A549 (cell line): ENCODE results near the gene MLC1.

Experiments used
- BHLHE40 ChIP-seq: IDR thresholded peaks from 2 replicates; pipeline ENCODE4 v1.6.1; 2012; ENCODE audit warnings: low read depth, low read length, inconsistent platforms
- CEBPB ChIP-seq, 2 experiments: fragments of >200 bp in 1 of 2; sonication (Bioruptor Twin) in 1 of 2; formaldehyde crosslinking in 1 of 2; IDR thresholded peaks; 2 replicates each; pipeline ENCODE4 v1.6.1; 2012 to 2016
- EP300 ChIP-seq, 2 experiments: fragments of >200 bp; sonication (Bioruptor Twin); formaldehyde crosslinking; IDR thresholded peaks; 2 replicates in 1 of 2; 3 replicates in 1 of 2; pipeline ENCODE4 v1.6.1; 2016 to 2017
- FOSB ChIP-seq: fragments of 250-450 bp; sonication (Bioruptor Pico); IDR thresholded peaks from 2 replicates; pipeline ENCODE4 v1.5.0; 2020; ENCODE audit warnings: mild to moderate bottlenecking, moderate library complexity
- TF ChIP-seq, protein P1 (sequence below): fragments of >200 bp; sonication (Bioruptor Twin); formaldehyde crosslinking; IDR thresholded peaks from 3 replicates; pipeline ENCODE4 v1.5.1; 2016
- TF ChIP-seq, protein P2 (sequence below): fragments of 250-450 bp; sonication (Bioruptor Pico); IDR thresholded peaks from 2 replicates; pipeline ENCODE4 v1.5.0; 2021; ENCODE audit warnings: mild to moderate bottlenecking, moderate library complexity, borderline replicate concordance

DNA sequence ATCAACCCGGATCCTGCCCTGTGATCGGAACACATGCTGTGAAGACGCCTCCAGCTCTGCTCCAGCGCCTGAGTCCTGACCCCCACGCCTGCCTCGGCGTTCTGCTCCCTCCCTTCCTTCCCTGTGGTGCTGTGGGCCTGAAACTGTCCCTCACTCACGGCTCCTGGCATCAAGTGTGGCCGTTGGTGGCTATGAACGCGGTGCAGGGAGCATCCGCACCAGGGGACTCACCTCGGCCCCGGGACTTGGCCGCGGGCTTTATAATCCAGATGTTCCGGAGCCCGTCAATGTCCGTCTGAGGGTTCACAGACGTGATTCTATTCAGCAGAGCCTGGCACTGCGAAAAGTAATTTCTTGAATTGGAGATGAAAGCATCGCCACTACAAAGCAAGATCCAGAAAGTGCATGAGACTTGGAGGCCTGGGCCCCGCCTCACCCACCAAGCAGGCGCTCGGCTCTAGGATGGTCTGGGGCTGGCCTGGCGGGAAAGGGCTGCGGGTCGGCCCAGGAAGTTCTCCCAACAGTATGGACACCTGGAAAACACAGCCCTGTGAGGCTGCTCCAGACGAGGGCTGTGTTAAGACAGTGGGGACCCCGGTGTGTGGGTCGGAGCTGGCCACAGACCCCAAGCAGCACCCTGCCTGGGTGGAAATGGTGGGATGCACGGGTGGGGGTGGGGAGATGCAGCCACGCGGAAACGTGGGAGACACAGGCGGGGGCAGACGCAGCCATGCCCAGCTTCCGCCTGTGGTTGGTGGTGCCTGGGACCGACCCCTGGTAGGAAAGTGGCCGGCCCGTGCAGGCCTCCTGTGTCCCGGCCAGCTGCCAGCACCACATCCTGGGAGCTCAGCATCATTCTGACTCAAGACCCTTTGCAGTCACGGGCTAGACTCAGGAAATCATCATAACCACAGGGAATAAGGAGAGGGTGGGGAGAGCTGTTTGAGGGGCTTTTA, 50.8 kb downstream of the MLC1 start:
- TF ChIP-seq, protein P1, sequence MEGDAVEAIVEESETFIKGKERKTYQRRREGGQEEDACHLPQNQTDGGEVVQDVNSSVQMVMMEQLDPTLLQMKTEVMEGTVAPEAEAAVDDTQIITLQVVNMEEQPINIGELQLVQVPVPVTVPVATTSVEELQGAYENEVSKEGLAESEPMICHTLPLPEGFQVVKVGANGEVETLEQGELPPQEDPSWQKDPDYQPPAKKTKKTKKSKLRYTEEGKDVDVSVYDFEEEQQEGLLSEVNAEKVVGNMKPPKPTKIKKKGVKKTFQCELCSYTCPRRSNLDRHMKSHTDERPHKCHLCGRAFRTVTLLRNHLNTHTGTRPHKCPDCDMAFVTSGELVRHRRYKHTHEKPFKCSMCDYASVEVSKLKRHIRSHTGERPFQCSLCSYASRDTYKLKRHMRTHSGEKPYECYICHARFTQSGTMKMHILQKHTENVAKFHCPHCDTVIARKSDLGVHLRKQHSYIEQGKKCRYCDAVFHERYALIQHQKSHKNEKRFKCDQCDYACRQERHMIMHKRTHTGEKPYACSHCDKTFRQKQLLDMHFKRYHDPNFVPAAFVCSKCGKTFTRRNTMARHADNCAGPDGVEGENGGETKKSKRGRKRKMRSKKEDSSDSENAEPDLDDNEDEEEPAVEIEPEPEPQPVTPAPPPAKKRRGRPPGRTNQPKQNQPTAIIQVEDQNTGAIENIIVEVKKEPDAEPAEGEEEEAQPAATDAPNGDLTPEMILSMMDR = no peak
- TF ChIP-seq BHLHE40 (no peak), CEBPB (IDR thresholded peaks at IDR 0.05) (no peak), EP300 (IDR thresholded peaks at IDR 0.05) (no peak), FOSB (CRISPR knock-in tag) (no peak)
- TF ChIP-seq, protein P2, sequence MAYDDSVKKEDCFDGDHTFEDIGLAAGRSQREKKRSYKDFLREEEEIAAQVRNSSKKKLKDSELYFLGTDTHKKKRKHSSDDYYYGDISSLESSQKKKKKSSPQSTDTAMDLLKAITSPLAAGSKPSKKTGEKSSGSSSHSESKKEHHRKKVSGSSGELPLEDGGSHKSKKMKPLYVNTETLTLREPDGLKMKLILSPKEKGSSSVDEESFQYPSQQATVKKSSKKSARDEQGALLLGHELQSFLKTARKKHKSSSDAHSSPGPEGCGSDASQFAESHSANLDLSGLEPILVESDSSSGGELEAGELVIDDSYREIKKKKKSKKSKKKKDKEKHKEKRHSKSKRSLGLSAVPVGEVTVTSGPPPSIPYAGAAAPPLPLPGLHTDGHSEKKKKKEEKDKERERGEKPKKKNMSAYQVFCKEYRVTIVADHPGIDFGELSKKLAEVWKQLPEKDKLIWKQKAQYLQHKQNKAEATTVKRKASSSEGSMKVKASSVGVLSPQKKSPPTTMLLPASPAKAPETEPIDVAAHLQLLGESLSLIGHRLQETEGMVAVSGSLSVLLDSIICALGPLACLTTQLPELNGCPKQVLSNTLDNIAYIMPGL (CRISPR knock-in tag) = no peak
